Uterus (tissue), 2 donors: Measurements from ENCODE around the gene CELF4.

ENCODE experiments used
- CTCF ChIP-seq, 4 experiments: fragments of 200-600 bp in 2 of 4; fragments of 450-650 bp in 2 of 4; sonication (generic) in 2 of 4; IDR thresholded peaks; one replicate each; pipeline ENCODE4 v1.5.1; 2016 to 2019; ENCODE audit warnings: antibody characterized with exemption in 4 of 4, mild to moderate bottlenecking in 2 of 4, moderate library complexity in 1 of 4
- POLR2A ChIP-seq, 2 donors: fragments of 450-650 bp; IDR thresholded peaks; one replicate each; pipeline ENCODE4 v1.6.1; 2016; ENCODE audit warnings: antibody characterized with exemption in 2 of 2, mild to moderate bottlenecking in 1 of 2, moderate library complexity in 1 of 2

- TF ChIP-seq CTCF (IDR thresholded peaks at IDR 0.05), result no peak
- TF ChIP-seq POLR2A (IDR thresholded peaks at IDR 0.05), result no peak
Observed at GRCh38 chr18:37287601-37288000, 278.0 kb downstream of the CELF4 start.
